ENCODE results near the gene HEPN1.

The HEPN1 gene

GRCh38 chr11:124942466-124943253 lies 23.6 kb downstream of the HEPN1 start:
- Histone ChIP-seq H3K36me3 (ENCODE audit: control insufficient read depth, insufficient read depth, low read length) (no peaks in the 10 kb centered on the region), H3K4me3 (ENCODE audit: insufficient read depth, low read depth, low read length) (no peak overlapping the region), H3K27me3 (ENCODE audit: control insufficient read depth, insufficient read depth, low read length, poor library complexity, severe bottlenecking) (no peaks in the 10 kb centered on the region), H3K9me3 (ENCODE audit: control insufficient read depth, low read length) (no peaks in the 10 kb centered on the region), H3K27ac (ENCODE audit: insufficient read depth, low read depth, low read length, poor library complexity, severe bottlenecking) (peak overlapping the region; percentile 27), H3K4me1 (ENCODE audit: control insufficient read depth, insufficient read depth, low read length) (peaks cover 10% of the 10 kb centered on the region)
- WGBS, 2 experiments: 52 to 54% methylated on average over 6 of the region's 6 CpGs

- Histone ChIP-seq H3K9me3 (ENCODE audit: control insufficient read depth, low read length) (no peaks in the 10 kb centered on the region), H3K27ac (ENCODE audit: insufficient read depth, low read depth, low read length, poor library complexity, severe bottlenecking) (no peak overlapping the region), H3K4me3 (ENCODE audit: insufficient read depth, low read depth, low read length) (no peak overlapping the region), H3K36me3 (ENCODE audit: control insufficient read depth, insufficient read depth, low read length) (no peaks in the 10 kb centered on the region), H3K27me3 (ENCODE audit: control insufficient read depth, insufficient read depth, low read length, poor library complexity, severe bottlenecking) (no peaks in the 10 kb centered on the region), H3K4me1 (ENCODE audit: control insufficient read depth, insufficient read depth, low read length) (peaks cover 10% of the 10 kb centered on the region)
- WGBS, 2 experiments: 76 to 87% methylated on average over 5 of the region's 5 CpGs
These were observed 24.2 kb downstream of the HEPN1 start for GRCh38 chr11:124943254-124943616.

- 94 to 100% methylated on average over 1 of the region's 1 CpG for WGBS, 2 experiments
- Histone ChIP-seq H3K36me3 (ENCODE audit: control insufficient read depth, insufficient read depth, low read length) (no peaks in the 10 kb centered on the region), H3K4me3 (ENCODE audit: insufficient read depth, low read depth, low read length) (no peak overlapping the region), H3K27me3 (ENCODE audit: control insufficient read depth, insufficient read depth, low read length, poor library complexity, severe bottlenecking) (no peaks in the 10 kb centered on the region), H3K4me1 (ENCODE audit: control insufficient read depth, insufficient read depth, low read length) (peaks cover 10% of the 10 kb centered on the region), H3K27ac (ENCODE audit: insufficient read depth, low read depth, low read length, poor library complexity, severe bottlenecking) (no peak overlapping the region), H3K9me3 (ENCODE audit: control insufficient read depth, low read length) (no peaks in the 10 kb centered on the region)
These were observed 24.7 kb downstream of the HEPN1 start for GRCh38 chr11:124943741-124944140.

GRCh38 chr11:124944565-124944964 lies 25.5 kb downstream of the HEPN1 start:
- Histone ChIP-seq H3K36me3 (ENCODE audit: control insufficient read depth, insufficient read depth, low read length) (no peaks in the 10 kb centered on the region), H3K4me3 (ENCODE audit: insufficient read depth, low read depth, low read length) (no peak overlapping the region), H3K27me3 (ENCODE audit: control insufficient read depth, insufficient read depth, low read length, poor library complexity, severe bottlenecking) (no peaks in the 10 kb centered on the region), H3K27ac (ENCODE audit: insufficient read depth, low read depth, low read length, poor library complexity, severe bottlenecking) (no peak overlapping the region), H3K9me3 (ENCODE audit: control insufficient read depth, low read length) (no peaks in the 10 kb centered on the region), H3K4me1 (ENCODE audit: control insufficient read depth, insufficient read depth, low read length) (peaks cover 5% of the 10 kb centered on the region)
- WGBS, 2 experiments: 94 to 100% methylated on average over 1 to 2 of the region's 3 CpGs

GRCh38 chr11:124945826-124946225 lies 26.8 kb downstream of the HEPN1 start:
- H3K9me3 ChIP-seq (ENCODE audit: control insufficient read depth, low read length): no peaks in the 10 kb centered on the region
- peaks cover 5% of the 10 kb centered on the region for H3K4me1 ChIP-seq (ENCODE audit: control insufficient read depth, insufficient read depth, low read length)
- H3K36me3 ChIP-seq (ENCODE audit: control insufficient read depth, insufficient read depth, low read length): no peaks in the 10 kb centered on the region
- H3K4me3 ChIP-seq (ENCODE audit: insufficient read depth, low read depth, low read length): no peak overlapping the region
- H3K27me3 ChIP-seq (ENCODE audit: control insufficient read depth, insufficient read depth, low read length, poor library complexity, severe bottlenecking): peaks cover 3% of the 10 kb centered on the region
- WGBS, 2 experiments: 88 to 96% methylated on average over 4 to 5 of the region's 6 CpGs
- no peak overlapping the region for H3K27ac ChIP-seq (ENCODE audit: insufficient read depth, low read depth, low read length, poor library complexity, severe bottlenecking)

- 89 to 92% methylated on average over 2 of the region's 2 CpGs for WGBS, 2 experiments
- H3K27me3 ChIP-seq (ENCODE audit: control insufficient read depth, insufficient read depth, low read length, poor library complexity, severe bottlenecking): peaks cover 7% of the 10 kb centered on the region
- H3K9me3 ChIP-seq (ENCODE audit: control insufficient read depth, low read length): no peaks in the 10 kb centered on the region
- no peak overlapping the region for H3K4me3 ChIP-seq (ENCODE audit: insufficient read depth, low read depth, low read length)
- peaks cover 5% of the 10 kb centered on the region for H3K4me1 ChIP-seq (ENCODE audit: control insufficient read depth, insufficient read depth, low read length)
- no peaks in the 10 kb centered on the region for H3K36me3 ChIP-seq (ENCODE audit: control insufficient read depth, insufficient read depth, low read length)
- no peak overlapping the region for H3K27ac ChIP-seq (ENCODE audit: insufficient read depth, low read depth, low read length, poor library complexity, severe bottlenecking)
These were observed 27.7 kb downstream of the HEPN1 start for GRCh38 chr11:124946735-124947141.

GRCh38 chr11:124950601-124951330 lies 31.7 kb downstream of the HEPN1 start:
- Histone ChIP-seq H3K27me3 (ENCODE audit: control insufficient read depth, insufficient read depth, low read length, poor library complexity, severe bottlenecking) (peaks cover 20% of the 10 kb centered on the region), H3K4me3 (ENCODE audit: insufficient read depth, low read depth, low read length) (no peak overlapping the region), H3K27ac (ENCODE audit: insufficient read depth, low read depth, low read length, poor library complexity, severe bottlenecking) (no peak overlapping the region), H3K36me3 (ENCODE audit: control insufficient read depth, insufficient read depth, low read length) (no peaks in the 10 kb centered on the region), H3K9me3 (ENCODE audit: control insufficient read depth, low read length) (no peaks in the 10 kb centered on the region), H3K4me1 (ENCODE audit: control insufficient read depth, insufficient read depth, low read length) (peaks cover 10% of the 10 kb centered on the region)

- no peaks in the 10 kb centered on the region for H3K36me3 ChIP-seq (ENCODE audit: control insufficient read depth, insufficient read depth, low read length)
- H3K27me3 ChIP-seq (ENCODE audit: control insufficient read depth, insufficient read depth, low read length, poor library complexity, severe bottlenecking): peaks cover 20% of the 10 kb centered on the region
- peaks cover 10% of the 10 kb centered on the region for H3K4me1 ChIP-seq (ENCODE audit: control insufficient read depth, insufficient read depth, low read length)
- WGBS, 2 experiments: 46 to 59% methylated on average over 2 of the region's 3 CpGs
- H3K9me3 ChIP-seq (ENCODE audit: control insufficient read depth, low read length): no peaks in the 10 kb centered on the region
- H3K4me3 ChIP-seq (ENCODE audit: insufficient read depth, low read depth, low read length): no peak overlapping the region
- no peak overlapping the region for H3K27ac ChIP-seq (ENCODE audit: insufficient read depth, low read depth, low read length, poor library complexity, severe bottlenecking)
These were observed 32.3 kb downstream of the HEPN1 start for GRCh38 chr11:124951341-124951740.

- Histone ChIP-seq H3K36me3 (ENCODE audit: control insufficient read depth, insufficient read depth, low read length) (no peaks in the 10 kb centered on the region), H3K4me3 (ENCODE audit: insufficient read depth, low read depth, low read length) (peak within 1 kb of the TSS; percentile 63), H3K27me3 (ENCODE audit: control insufficient read depth, insufficient read depth, low read length, poor library complexity, severe bottlenecking) (peaks cover 20% of the 10 kb centered on the region), H3K9me3 (ENCODE audit: control insufficient read depth, low read length) (no peaks in the 10 kb centered on the region), H3K4me1 (ENCODE audit: control insufficient read depth, insufficient read depth, low read length) (peaks cover 10% of the 10 kb centered on the region), H3K27ac (ENCODE audit: insufficient read depth, low read depth, low read length, poor library complexity, severe bottlenecking) (peak within 1 kb of the TSS; percentile 17)
- 1% methylated on average over 54 of the region's 54 CpGs for WGBS, 2 experiments
These were observed 34.9 kb downstream of the HEPN1 start, which contains the start of gene CCDC15 for GRCh38 chr11:124953753-124954589. Gene CCDC15 (plus strand): TSS chr11:124954202. CDS start chr11:124954733, 531 bp downstream.

GRCh38 chr11:124954590-124954955 lies 35.5 kb downstream of the HEPN1 start:
- Histone ChIP-seq H3K36me3 (ENCODE audit: control insufficient read depth, insufficient read depth, low read length) (no peaks in the 10 kb centered on the region), H3K4me3 (ENCODE audit: insufficient read depth, low read depth, low read length) (peak overlapping the region; percentile 63), H3K27ac (ENCODE audit: insufficient read depth, low read depth, low read length, poor library complexity, severe bottlenecking) (peak overlapping the region; percentile 12), H3K27me3 (ENCODE audit: control insufficient read depth, insufficient read depth, low read length, poor library complexity, severe bottlenecking) (peaks cover 20% of the 10 kb centered on the region), H3K9me3 (ENCODE audit: control insufficient read depth, low read length) (no peaks in the 10 kb centered on the region), H3K4me1 (ENCODE audit: control insufficient read depth, insufficient read depth, low read length) (peaks cover 10% of the 10 kb centered on the region)
- WGBS, 2 experiments: 59 to 60% methylated on average over 5 of the region's 6 CpGs

All from ectodermal cell (in vitro differentiated cells).